NK-92 (cell line): ENCODE results near the gene CUTC.
"Not testable (repeated sequence)": the region's sequence is repeated elsewhere in the genome, so short reads cannot be mapped to it uniquely, and the experiment has no call there.

Experiments used
- DNase-seq: peaks from one replicate; lab custom pipeline; 2025; ENCODE audit not compliant: unreplicated experiment; lab: John Stamatoyannopoulos, UW

CUTC gene

DNA sequence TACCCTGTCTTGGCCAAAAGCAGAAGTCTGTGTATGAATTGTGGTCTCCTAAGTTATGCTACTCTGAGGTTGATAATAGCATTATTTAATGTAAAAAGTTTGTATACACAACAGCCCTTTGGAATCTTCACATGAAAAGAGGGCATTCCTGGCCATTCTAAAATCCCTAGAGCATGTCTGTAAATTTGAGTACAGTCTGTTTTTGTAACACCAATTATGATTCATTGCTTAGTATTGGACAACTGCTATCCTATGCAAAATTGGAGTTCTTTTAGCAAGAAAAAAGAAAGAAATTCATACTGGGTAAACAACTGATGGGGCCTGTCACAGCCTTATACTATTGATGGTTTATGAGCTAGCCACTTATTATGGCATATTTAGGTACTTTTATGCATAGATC lies 10.2 kb downstream of the CUTC start:
- DNase-seq: no peak

DNA sequence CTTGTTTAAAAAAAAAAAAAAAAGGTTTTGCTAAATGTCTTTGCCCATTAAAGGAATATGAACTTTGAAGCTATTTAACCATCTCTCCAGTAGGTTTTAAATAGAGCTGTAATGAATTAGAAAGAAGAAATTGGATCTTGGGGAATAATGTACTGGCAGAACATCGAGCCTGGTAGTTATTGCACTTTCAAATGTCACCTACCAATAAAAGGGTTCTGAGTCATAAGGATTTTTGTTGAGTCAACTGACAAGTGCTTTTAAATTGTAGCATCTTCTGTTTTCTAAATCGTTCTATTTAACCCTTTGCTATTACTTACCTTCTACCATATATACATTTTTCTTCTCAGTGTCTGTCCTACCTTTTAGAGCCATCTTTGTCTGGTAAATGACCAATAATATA lies 10.7 kb downstream of the CUTC start:
- no peak for DNase-seq

DNA sequence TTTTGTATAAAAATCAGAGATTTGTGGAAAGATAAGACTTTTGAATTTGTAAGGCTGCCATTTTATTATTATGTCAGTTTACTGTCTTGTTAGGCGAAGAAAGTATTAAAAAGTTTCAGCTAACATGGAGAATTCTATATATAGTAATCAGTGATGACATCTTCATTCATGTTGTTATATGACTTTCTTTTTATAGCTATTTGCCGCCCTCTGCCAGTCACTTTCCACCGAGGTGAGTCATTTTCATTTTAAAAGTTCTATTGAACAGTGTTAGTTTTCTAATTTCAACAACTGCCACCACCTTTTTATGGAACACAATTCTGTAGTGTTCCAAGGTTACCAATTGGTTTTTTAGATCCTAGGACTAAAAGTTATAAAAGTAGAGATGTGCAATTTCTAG lies 11.8 kb downstream of the CUTC start:
- DNase-seq: no peak

DNA sequence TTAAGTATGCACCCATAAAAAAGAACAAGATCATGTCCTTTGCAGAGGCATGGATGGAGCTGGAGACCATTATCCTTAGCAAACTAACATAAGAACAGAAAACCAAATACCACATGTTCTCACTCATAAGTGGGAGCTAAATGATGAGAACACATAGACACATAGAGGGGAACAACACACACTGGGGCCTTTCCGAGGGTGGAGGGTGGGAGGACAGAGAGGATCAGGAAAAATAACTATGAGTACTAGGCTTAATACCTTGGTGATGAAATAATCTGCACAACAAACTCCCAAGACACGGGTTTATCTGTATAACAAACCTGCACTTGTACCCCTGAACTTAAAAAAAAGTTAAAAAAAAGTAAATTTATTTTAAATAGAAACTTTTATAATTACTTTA lies 14.1 kb downstream of the CUTC start:
- not testable (repeated sequence) for DNase-seq

DNA sequence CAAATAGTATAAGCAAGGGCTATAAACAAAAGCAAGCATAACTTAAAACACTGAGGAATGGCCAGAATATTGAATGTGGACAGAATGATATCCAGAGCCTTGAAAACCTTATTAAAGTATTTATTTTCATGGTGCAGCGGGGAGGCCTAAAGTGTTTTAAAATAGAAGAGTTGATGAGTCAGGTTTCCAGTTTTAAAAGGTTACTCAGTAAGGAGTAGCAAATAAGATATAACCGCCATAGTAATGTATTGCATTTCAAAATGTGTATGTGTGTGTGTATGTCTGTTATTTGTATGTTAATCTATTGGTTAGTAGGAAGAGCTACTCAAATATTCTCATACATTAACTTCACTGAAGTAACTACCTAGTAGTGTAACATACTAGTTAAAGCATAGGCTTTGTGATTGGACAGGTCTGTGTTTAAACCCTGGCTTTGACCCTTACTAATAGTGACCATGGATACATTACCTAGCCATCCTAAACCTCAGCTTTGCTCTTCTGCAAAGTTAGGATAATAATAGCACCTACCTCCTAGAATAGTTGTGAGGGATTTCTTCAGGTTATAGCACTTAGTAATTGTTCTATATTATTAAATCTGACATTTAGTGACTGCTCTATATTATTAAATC lies 16.9 kb downstream of the CUTC start:
- no peak for DNase-seq

DNA sequence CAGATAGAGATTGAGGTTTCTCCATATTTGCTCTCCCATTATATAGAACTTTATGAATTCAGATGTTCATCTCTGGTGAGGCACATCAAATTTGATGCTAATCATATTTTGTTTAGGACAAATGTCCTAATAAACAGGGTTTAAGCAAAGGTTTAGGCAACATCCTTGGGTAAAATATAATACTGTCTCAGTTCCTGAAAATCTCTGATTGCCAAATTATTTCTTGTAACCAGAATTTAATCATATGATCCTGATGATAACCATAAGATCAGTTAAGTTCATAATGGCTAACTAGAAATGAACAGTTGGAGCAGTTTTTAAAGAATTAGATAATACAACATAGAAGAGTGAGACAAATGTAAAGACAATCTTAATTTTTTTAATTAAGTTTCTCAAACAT lies 18.6 kb downstream of the CUTC start:
- DNase-seq: no peak

DNA sequence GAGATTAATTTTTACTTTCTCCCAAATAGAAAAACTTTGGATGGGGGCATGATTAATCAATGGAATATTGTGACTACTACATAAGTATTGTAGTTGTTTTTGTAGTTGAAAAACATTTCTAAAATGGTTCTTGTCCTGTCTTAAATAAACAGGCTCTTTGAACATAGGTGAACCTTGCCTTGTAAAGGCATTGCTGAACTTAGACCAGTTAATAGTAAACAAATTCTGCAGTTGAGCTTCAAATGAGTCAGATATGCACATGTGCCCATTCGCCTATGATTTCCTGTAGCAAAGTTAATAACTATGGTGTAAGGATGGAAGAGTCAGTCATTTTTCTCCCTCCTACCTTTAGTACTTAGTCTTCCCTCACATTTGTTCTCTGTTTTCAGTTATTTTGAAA lies 22.6 kb downstream of the CUTC start:
- DNase-seq: no peak

DNA sequence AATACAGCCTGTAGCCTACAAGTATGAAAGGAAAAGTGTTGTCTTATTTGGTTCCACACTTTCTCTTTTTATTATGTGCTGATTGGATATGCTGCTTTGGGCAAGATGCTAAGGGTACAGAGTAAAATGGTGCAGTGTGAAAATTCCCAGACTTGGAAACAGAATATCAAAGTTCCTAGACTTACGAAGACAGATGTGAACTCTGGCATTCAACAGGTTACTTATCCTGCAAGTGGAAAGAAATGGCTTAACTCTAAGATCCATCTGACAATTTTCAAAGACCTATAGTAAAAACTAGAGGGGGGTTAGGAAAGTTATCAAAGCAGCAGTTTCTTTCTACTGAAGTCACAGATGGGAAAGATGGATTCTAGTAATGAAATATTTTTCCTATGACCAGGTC lies 24.1 kb downstream of the CUTC start:
- no peak for DNase-seq

DNA sequence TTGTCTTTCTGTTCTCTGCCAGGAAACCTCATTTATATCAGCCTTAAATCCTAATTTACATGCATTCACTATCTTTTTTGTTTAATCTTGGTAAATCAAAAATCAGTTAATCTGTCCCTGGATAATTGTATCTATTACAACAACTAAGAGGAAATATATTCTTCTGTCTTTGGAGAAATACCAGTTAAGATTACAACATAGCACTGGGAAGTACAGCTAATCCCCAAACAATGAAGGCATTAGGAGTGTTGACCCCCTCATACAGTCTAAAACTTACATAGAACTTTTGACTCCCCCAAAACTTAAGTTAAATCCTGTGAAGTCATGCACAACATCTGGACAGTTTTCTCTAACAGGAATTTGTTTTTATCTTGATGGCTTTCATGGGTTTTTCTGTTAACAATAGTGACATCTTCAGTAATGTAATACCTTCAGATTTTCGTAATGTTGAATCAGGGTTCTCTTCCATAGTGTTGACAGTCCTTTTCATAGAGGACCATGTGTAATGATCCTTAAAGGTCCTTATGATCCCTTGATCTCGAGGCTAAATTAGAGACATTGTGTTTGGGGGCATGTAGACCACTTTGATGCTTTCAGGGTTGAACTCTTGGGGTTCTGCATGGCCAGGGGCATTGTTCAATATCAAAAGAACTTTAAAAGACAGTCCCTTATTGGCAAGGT lies 26.3 kb downstream of the CUTC start:
- no peak for DNase-seq

DNA sequence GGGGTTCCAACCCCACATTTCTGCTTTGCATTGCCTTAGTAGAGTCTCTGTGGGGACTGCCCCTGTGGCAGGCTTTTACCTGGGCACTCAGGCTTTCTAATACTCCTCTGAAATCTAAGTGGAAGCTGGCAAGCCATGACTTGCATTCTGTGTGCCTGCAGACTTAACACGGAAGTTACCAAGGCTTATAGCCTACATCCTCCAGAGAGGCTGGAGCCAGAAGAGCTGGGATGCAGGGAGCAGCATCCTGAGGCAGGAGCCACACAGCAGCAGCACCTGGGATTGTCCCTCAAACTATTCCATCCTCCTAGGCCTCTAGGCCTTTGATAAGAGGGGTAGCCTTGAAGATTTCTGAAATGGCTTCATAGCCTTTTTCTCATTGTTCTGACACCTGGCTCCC lies 28.3 kb downstream of the CUTC start:
- no peak for DNase-seq

DNA sequence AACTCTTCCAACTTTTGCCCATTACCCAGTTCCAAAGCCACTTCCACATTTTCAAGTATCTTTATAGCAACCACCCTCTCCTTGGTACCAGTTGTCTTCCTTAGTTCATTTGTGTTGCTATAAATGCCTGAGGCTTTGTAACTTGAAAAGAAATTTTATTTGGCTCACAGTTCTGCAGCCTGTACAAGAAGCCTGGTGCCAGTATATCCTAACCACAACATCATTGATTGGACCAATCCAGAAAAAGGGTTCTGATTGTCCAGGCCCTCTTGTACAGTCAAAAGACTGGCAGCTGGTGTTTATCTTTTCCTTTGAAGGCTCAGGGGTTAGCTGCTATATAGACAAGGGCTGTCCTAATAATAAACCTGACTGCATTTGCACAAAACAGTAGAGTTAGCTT lies 29.3 kb downstream of the CUTC start:
- no peak for DNase-seq

DNA sequence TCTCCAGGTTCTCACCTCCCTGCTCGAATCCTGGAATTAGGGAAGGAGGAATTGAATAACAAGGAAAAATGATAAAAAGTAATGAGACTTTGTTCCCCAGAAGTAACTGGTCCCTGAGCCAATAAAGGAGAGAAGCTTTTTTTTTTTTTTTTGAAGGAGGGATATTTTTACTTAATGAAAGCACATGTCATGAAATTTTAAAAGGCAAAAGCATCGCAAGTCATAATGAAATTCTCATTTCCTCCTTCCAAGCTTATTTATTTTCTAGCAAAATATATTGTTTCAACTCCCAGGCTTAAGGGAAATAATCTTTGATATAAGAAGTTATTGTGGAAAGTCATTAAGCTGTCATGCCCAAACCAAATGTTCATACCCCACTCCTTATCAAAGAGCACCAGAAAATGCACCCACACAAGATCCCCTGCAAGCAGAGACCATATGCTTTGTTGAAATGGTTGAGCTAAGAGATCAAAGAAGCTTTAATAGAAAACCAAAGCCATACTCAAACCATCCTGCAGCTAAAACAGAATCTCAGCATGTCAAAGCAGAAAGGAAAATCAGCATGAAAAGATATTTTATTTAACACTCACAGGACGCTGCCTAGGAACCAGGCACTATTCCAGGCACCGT lies 33.8 kb downstream of the CUTC start:
- DNase-seq: no peak

DNA sequence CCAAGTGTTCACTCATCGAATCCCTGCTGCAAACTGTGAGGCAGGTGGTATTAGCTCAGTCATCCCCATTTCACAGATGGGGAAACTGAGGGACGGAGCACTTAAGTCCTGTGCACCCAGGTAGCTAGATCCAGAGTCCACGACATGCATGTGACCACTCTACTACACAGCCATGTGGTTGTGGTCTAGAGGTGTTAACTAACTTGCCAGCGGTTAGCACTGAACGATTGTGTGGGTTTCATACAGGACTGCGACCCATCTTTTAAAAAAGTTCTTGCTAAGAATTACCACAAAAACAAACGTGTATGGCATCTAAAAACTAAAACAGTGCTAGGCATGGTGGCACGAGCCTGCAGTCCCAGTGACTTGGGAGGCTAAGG lies 34.3 kb downstream of the CUTC start:
- no peak for DNase-seq

DNA sequence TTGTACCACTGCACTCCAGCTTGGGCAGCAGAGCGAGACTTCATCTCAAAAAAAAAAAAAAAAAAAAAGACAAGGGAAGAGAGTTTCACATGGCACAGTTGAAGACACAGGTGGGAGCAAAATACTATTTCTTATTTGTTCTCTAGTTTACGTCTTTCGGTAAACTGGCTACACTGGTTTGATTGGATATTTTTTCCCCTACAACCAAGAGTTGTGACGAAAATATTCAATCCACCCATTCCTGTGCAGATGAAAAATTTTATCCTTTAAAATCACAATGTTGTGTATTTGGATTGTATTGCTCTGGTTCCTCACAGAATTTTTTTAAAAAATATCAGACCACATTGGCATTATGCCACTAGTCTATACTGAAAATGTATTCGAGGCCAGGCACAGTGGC lies 35.9 kb downstream of the CUTC start:
- DNase-seq: no peak

DNA sequence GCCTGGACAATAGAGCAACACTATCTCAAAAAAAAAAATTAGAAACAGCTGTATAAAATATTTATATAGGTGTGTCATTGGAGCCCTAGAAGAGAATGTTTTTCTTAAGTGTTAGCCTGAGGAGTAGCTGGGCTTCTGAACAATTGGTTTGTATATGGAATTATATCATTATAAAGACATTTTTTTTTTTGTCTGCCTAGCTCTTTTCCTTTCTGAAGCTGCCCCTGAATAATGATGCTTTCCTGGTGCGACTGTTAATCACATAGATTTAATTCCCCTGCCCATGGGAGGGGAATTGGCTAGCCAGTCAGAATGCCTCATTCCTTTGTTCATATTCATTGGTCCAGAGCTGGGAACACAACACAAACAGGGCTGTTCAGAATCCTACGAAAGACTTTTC lies 36.5 kb downstream of the CUTC start:
- no peak for DNase-seq

DNA sequence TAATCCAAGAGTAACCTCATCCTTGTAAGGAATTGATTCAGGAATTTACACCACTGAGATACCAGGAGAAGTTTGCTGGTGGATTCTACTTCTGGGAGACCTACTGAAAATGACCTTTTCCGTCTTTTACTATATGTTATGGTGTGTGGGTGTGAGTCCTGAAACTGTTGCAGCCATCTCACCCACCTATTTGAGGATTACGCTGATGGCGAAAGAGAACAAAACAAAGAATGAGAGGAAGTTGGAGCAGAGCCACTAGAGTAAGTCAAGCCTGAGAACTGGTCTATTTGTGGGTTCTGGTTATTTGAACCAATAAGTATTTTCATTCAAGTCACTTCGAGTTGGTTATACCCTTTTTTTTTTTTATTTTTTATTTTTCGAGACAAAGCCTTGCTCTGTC lies 37.7 kb downstream of the CUTC start:
- DNase-seq: no peak

DNA sequence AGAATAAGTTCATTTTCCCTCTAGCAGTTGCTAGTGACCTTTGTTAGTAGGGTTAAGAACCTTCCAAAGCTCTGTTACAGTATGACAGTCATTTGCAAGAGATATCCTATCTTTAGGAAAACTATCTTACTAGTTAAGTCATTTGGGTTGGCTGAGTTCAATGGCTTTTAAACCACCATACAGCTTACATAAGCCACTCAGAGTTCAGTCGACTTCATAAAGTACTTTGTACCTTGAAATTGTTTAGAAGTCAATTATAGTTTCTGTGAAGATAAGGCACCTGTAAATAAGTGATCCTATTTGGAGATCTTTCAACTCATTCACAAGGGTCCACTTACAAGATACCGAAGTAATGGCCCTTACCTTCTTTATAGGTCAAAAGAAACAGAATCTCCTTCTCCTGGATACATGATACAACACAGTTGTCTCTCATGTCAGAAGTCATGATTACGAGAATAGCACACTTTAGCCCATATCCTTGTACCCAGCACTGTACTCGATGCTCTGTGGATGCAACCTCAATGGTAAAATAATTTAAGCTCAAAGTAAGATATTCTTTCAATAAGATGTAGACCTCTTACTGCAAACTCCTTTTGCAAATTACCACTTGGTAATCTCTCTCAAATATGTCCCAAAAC lies 38.5 kb downstream of the CUTC start:
- DNase-seq: no peak

DNA sequence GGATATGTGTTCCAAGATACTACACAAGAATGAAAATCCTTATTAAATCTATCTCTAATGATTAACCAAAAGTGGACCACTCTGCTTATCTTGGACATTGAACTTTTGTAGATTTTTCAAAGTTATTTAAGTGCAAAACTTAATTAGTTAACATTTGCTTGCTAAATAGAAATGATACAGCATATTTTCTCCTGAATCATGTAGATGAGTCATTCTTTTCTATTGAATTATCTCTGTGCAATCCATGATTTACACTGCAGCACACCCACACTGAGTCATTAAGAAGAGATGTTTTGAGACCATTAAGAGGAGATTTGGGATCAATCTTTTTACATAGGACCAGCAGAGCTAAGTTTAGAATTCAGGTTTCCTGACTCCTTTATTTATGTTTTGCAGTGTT lies 43.8 kb downstream of the CUTC start:
- DNase-seq: no peak

DNA sequence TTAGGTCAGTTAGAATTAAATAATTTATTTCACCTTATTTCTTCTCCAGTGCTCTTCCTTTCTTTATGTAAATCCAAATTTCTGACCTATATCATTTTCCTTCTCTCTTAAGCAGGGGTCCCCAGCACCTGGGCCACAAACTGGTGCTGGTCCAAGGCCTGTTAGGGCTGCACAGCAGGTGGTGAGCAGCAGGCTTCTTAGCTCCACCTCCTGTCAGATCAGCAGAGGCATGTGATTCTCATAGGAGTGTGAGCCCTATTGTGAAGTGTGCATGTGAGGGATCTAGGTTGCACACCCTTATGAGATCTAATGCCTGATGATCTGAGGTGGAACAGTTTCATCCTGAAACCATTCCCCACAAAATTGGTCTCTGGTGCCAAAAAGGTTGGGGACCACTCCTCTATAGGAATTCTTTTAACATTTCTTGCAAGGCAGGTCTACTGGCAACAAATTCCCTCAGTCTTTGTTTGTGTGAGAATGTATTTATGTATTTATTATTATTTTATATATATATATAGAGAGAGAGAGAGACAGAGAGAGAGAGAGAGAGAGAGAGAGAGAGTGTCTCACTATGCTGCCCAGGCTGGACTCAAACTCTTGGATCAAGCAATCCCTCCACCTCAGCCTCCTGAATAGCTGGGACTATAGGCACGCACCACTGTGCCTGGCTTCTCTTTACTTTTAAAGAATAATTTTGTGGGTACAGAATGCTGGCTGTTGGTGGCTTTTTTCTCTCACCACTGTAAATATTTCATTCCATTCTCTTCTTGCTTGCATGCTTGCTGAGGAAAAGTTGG lies 46.1 kb downstream of the CUTC start:
- no peak for DNase-seq

DNA sequence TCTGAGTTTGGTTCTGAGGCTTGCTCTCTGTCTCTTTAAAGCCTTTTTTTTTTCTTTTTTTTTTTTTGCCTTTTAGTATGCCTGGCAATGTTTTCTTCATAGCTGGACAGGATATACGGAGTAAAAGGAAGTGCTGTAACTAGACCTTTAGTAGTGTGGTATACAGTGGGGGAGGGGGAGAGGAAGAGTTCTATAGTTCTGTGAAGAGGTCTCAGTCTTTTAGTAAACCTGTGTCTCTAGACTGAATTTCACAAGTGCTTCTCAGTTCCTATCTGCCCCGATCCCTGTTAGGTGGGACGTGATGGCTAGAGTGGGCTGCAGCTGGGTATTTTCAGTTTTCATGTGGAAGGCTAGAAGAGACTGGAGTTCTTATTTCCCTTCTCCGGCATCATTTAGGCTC lies 47.3 kb downstream of the CUTC start:
- no peak for DNase-seq

DNA sequence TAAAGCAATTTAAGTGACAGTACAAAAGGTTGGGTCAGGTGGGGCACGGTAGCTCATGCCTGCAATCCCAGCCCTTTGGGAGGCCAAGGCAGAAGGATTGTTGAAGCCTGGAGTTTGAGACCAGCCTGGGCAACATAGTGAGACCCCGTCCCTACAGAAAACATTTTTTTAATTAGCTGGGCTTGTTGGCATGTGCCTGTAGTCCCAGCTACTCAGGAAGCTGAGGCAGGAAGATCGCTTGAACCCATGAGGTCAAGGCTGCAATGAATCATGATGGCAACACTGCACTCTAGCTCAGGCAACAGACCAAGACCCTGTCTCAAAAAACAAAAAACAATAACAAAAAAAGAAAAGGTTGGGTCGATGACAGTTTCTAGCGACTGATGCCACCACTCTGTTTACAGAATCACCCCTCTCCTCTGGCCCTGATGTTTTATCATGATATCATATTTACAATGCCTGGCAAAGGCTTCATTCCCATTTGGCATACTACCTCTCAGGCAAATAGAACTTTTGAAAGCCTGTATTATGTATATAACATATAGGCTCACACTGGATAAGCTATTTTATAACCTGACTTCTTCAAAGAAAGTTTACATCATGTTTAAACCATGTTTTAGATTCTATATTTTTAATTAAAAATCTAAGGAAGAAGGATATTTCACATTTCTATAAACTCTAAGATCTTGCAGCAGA lies 49.8 kb downstream of the CUTC start:
- no peak for DNase-seq
